GM10248 (cell line): ENCODE data around the gene CLEC20A.

ENCODE experiments used
- CTCF ChIA-PET: fragments of 300-600 bp; sonication (Branson Sonifier 250); formaldehyde crosslinking; extraction: SDS; loops from one replicate; lab custom pipeline; 2021; ENCODE audit warnings: antibody characterized with exemption; lab: Yijun Ruan, JAX
- POLR2A ChIA-PET: fragments of 350-650 bp; sonication (Branson Sonifier 250); formaldehyde crosslinking; extraction: SDS; loops from one replicate; lab custom pipeline; 2020; ENCODE audit warnings: antibody characterized with exemption; lab: Yijun Ruan, JAX
- DNase-seq: peaks from one replicate; pipeline ENCODE4 v3.0.0; 2012; ENCODE audit errors: extremely low spot score
- CTCF ChIP-seq: IDR thresholded peaks from 2 replicates; pipeline ENCODE4 v1.5.1; 2012; ENCODE audit warnings: mild to moderate bottlenecking, low read depth; ENCODE audit errors: extremely low read depth, missing control alignments, control extremely low read depth

CLEC20A gene

GRCh38 chr1:178451529-178451928 lies 45.2 kb downstream of the CLEC20A start:
- DNase-seq = no peak
- POLR2A ChIA-PET = no interaction called here
- CTCF ChIA-PET = interaction anchor here (1.1 kb wide), 1 partner anchor 50 kb away, joined by 3 read pairs; no protein-coding TSS in a partner anchor
- no peak for TF ChIP-seq CTCF

GRCh38 chr1:178450871-178451270 lies 45.9 kb downstream of the CLEC20A start:
- DNase-seq = no peak
- POLR2A ChIA-PET = no interaction called here
- CTCF ChIA-PET = interaction anchor here (1.0 to 1.2 kb wide), 3 partner anchors 8 to 50 kb away, joined by 3 read pairs; no protein-coding TSS in a partner anchor
- no peak for TF ChIP-seq CTCF

- ChIA-PET POLR2A (no interaction called here), CTCF (no interaction called here)
- DNase-seq = no peak
- no peak for TF ChIP-seq CTCF
These were observed 53.8 kb downstream of the CLEC20A start for GRCh38 chr1:178442925-178443324.

- ChIA-PET CTCF (interaction anchor here (1.5 to 2.2 kb wide), 3 partner anchors 10 to 139 kb away, joined by 3 to 7 read pairs (median 5); no protein-coding TSS in a partner anchor), POLR2A (no interaction called here)
- no peak for TF ChIP-seq CTCF
- DNase-seq = no peak
These were observed 58.3 kb downstream of the CLEC20A start for GRCh38 chr1:178438432-178438831.

GRCh38 chr1:178436899-178437298 lies 59.9 kb downstream of the CLEC20A start:
- ChIA-PET POLR2A (no interaction called here), CTCF (interaction anchor here (1.3 to 2.2 kb wide), 2 partner anchors 16 to 64 kb away, joined by 4 to 7 read pairs; no protein-coding TSS in a partner anchor)
- TF ChIP-seq CTCF = no peak
- DNase-seq = no peak

- CTCF ChIA-PET = interaction anchor here (0.7 to 1.1 kb wide), 4 partner anchors 10 to 98 kb away, joined by 3 to 4 read pairs (median 3); no protein-coding TSS in a partner anchor
- no peak for DNase-seq
- POLR2A ChIA-PET = no interaction called here
- no peak for TF ChIP-seq CTCF
These were observed 61.8 kb downstream of the CLEC20A start for GRCh38 chr1:178434899-178435435.
